ENCODE data around the gene METTL17. TPM values are rescaled to one million over a fixed set of nuclear protein-coding genes. Genes with fewer than 3 reads are reported as not detected.

The METTL17 gene
- total RNA-seq, 1 donor from 2014 or later = 38.8 TPM

- DNase-seq (ENCODE audit: low spot score in 2 of 2) = no peak
- TF ChIP-seq CTCF (IDR thresholded peaks at IDR 0.05) = no peak
- intact Hi-C loops (cut with DNase I) = no loop called here
Measured at GRCh38 chr14:21011136-21011535, 21.4 kb downstream of the METTL17 start.

GRCh38 chr14:21014761-21015190 lies 25.0 kb downstream of the METTL17 start:
- Histone ChIP-seq H3K4me1 (no peaks in the 10 kb centered on the region), H3K36me3 (peaks cover 31 to 32% of the 10 kb centered on the region in 2 donors), H3K4me3 (no peak overlapping the region), H3K27me3 (no peaks in the 10 kb centered on the region), H3K9me3 (no peaks in the 10 kb centered on the region), H3K27ac (no peak overlapping the region)
- intact Hi-C loops (cut with DNase I) = loop anchor here (1.0 kb wide), 2 partner anchors 26 to 78 kb away; no protein-coding TSS in a partner anchor
- peak; percentile 87 to 94 (median 88) for TF ChIP-seq CTCF (IDR thresholded peaks at IDR 0.05)
- DNase-seq (ENCODE audit: low spot score in 2 of 2) = peak in 1 of 2 donors; percentile 91

More at GRCh38 chr14:21011136-21011535, 21.4 kb downstream of the METTL17 start:
- no peak overlapping the region for H3K4me3 ChIP-seq
- no peaks in the 10 kb centered on the region for H3K36me3 ChIP-seq
- no peaks in the 10 kb centered on the region for H3K27me3 ChIP-seq
- no peak overlapping the region for H3K27ac ChIP-seq
- H3K4me1 ChIP-seq = no peaks in the 10 kb centered on the region
- H3K9me3 ChIP-seq = no peaks in the 10 kb centered on the region

- no peak overlapping the region for H3K27ac ChIP-seq
- H3K27me3 ChIP-seq = no peaks in the 10 kb centered on the region
- DNase-seq (ENCODE audit: low spot score in 2 of 2) = no peak
- no peak for TF ChIP-seq CTCF (IDR thresholded peaks at IDR 0.05)
- intact Hi-C loops (cut with DNase I) = no loop called here
- H3K36me3 ChIP-seq = peaks cover 34% of the 10 kb centered on the region in 2 donors
- no peaks in the 10 kb centered on the region for H3K4me1 ChIP-seq
- no peaks in the 10 kb centered on the region for H3K9me3 ChIP-seq
- no peak overlapping the region for H3K4me3 ChIP-seq
Measured at GRCh38 chr14:21015312-21015711, 25.5 kb downstream of the METTL17 start.

GRCh38 chr14:21016413-21017190 lies 26.8 kb downstream of the METTL17 start:
- Histone ChIP-seq H3K27ac (no peak overlapping the region), H3K4me3 (no peak overlapping the region), H3K27me3 (no peaks in the 10 kb centered on the region), H3K36me3 (peaks cover 36 to 47% of the 10 kb centered on the region in 2 donors), H3K9me3 (no peaks in the 10 kb centered on the region), H3K4me1 (no peaks in the 10 kb centered on the region)
- DNase-seq (ENCODE audit: low spot score in 2 of 2) = no peak
- no peak for TF ChIP-seq CTCF (IDR thresholded peaks at IDR 0.05)
- intact Hi-C loops (cut with DNase I) = no loop called here

GRCh38 chr14:21017528-21018245 lies 27.9 kb downstream of the METTL17 start:
- intact Hi-C loops (cut with DNase I) = no loop called here
- Histone ChIP-seq H3K4me3 (no peak overlapping the region), H3K4me1 (no peaks in the 10 kb centered on the region), H3K27ac (no peak overlapping the region), H3K36me3 (peaks cover 36 to 48% of the 10 kb centered on the region in 2 donors), H3K9me3 (no peaks in the 10 kb centered on the region), H3K27me3 (no peaks in the 10 kb centered on the region)
- no peak for TF ChIP-seq CTCF (IDR thresholded peaks at IDR 0.05)
- no peak for DNase-seq (ENCODE audit: low spot score in 2 of 2)
